ENCODE results near the gene CREB3L4. TPM values are rescaled to one million over a fixed set of nuclear protein-coding genes. Genes with fewer than 3 reads are reported as not detected.

The CREB3L4 gene
- total RNA-seq, 2 donors from 2014 or later = 15.6 to 23.9 TPM

- TF ChIP-seq, protein P1, sequence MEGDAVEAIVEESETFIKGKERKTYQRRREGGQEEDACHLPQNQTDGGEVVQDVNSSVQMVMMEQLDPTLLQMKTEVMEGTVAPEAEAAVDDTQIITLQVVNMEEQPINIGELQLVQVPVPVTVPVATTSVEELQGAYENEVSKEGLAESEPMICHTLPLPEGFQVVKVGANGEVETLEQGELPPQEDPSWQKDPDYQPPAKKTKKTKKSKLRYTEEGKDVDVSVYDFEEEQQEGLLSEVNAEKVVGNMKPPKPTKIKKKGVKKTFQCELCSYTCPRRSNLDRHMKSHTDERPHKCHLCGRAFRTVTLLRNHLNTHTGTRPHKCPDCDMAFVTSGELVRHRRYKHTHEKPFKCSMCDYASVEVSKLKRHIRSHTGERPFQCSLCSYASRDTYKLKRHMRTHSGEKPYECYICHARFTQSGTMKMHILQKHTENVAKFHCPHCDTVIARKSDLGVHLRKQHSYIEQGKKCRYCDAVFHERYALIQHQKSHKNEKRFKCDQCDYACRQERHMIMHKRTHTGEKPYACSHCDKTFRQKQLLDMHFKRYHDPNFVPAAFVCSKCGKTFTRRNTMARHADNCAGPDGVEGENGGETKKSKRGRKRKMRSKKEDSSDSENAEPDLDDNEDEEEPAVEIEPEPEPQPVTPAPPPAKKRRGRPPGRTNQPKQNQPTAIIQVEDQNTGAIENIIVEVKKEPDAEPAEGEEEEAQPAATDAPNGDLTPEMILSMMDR (conservative IDR thresholded peaks at IDR 0.05) = no peak
- WGBS, 2 experiments (ENCODE audit: insufficient coverage in 1 of 2, insufficient read length in 1 of 2) = 94% methylated on average over 23 to 34 of the region's 34 CpGs
- Mint-ChIP-seq H3K36me3 (ENCODE audit: low read depth) (peaks cover 47% of the 10 kb centered on the region), H3K27me3 (ENCODE audit: insufficient read depth) (no peaks in the 10 kb centered on the region), H3K9me3 (no peaks in the 10 kb centered on the region), H3K27ac (peak overlapping the region; percentile 64), H3K4me1 (peaks cover 4% of the 10 kb centered on the region), H3K4me3 (no peak overlapping the region)
- Histone ChIP-seq H3K4me3 (ENCODE audit: low read length) (no peak overlapping the region), H3K36me3 (ENCODE audit: control insufficient read depth, insufficient read depth, low read length) (peaks cover 35% of the 10 kb centered on the region), H3K27me3 (ENCODE audit: control insufficient read depth, insufficient read depth, low read length, poor library complexity, severe bottlenecking) (no peaks in the 10 kb centered on the region), H3K4me1 (ENCODE audit: control insufficient read depth, insufficient read depth, low read length) (no peaks in the 10 kb centered on the region), H3K27ac (ENCODE audit: low read depth, low read length) (no peak overlapping the region), H3K9ac (ENCODE audit: extremely low read depth, low read length, poor library complexity, severe bottlenecking) (no peak overlapping the region), H3K9me3 (ENCODE audit: control insufficient read depth, low read length) (no peaks in the 10 kb centered on the region)
- no peak for DNase-seq
These were observed 25.6 kb upstream of the CREB3L4 start for GRCh38 chr1:153941826-153942725.

- H3K4me1 ChIP-seq (ENCODE audit: control insufficient read depth, insufficient read depth, low read length) = no peaks in the 10 kb centered on the region
- H3K4me1 Mint-ChIP-seq = peaks cover 4% of the 10 kb centered on the region
- WGBS, 2 experiments (ENCODE audit: insufficient coverage in 1 of 2, insufficient read length in 1 of 2) = 94 to 97% methylated on average over 6 to 11 of the region's 11 CpGs
- no peak overlapping the region for H3K4me3 ChIP-seq (ENCODE audit: low read length)
- H3K9ac ChIP-seq (ENCODE audit: extremely low read depth, low read length, poor library complexity, severe bottlenecking) = no peak overlapping the region
- H3K27ac Mint-ChIP-seq = no peak overlapping the region
- H3K9me3 Mint-ChIP-seq = no peaks in the 10 kb centered on the region
- peaks cover 41% of the 10 kb centered on the region for H3K36me3 Mint-ChIP-seq (ENCODE audit: low read depth)
- H3K27me3 ChIP-seq (ENCODE audit: control insufficient read depth, insufficient read depth, low read length, poor library complexity, severe bottlenecking) = no peaks in the 10 kb centered on the region
- TF ChIP-seq, protein P1 (conservative IDR thresholded peaks at IDR 0.05) = no peak
- no peak overlapping the region for H3K4me3 Mint-ChIP-seq
- no peak overlapping the region for H3K27ac ChIP-seq (ENCODE audit: low read depth, low read length)
- no peaks in the 10 kb centered on the region for H3K27me3 Mint-ChIP-seq (ENCODE audit: insufficient read depth)
- DNase-seq = no peak
- peaks cover 30% of the 10 kb centered on the region for H3K36me3 ChIP-seq (ENCODE audit: control insufficient read depth, insufficient read depth, low read length)
- no peaks in the 10 kb centered on the region for H3K9me3 ChIP-seq (ENCODE audit: control insufficient read depth, low read length)
These were observed 24.7 kb upstream of the CREB3L4 start for GRCh38 chr1:153942766-153943549.

DNA sequence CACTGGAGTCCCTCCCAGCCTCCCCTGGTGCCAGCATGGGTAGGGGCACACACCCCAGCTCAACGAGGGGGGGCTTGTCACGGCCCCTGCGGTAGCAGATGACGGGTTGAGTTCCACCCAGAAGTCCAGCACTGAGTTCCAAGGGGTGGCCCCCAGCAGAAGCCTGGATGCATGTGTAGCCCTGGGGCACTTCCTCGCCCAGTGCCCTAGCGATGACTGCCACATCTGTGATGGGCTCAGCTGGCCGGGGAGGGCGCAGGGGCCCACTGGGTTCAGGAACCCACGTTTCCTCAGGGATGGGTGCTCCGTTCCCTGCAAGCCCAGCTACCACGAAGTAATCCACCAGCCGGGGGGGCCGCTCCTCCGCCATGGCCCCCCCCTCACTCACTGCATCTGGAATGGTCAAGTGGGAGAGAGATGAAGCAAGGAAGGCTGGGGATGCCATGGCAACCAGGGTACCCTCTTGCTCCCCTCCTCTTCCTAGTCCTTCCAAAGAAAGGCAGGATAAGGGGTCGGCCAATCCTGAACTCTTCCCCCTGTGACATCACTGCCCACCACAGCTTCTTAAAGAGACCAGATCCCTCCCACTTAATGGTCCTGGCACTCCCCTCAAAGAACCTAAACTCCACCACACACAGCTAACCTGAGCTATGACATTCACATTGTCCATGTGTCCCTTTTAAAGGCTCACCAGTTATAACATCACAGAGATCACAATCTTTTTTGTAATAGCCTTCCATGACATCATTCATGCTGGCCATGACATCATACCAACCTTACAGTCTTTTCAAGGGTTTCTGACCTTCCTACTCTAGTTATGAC is 23.5 kb upstream of the CREB3L4 start:
- Mint-ChIP-seq H3K4me1 (peaks cover 4% of the 10 kb centered on the region), H3K4me3 (peak overlapping the region; percentile 78), H3K27ac (no peak overlapping the region), H3K36me3 (ENCODE audit: low read depth) (peaks cover 40% of the 10 kb centered on the region), H3K27me3 (ENCODE audit: insufficient read depth) (no peaks in the 10 kb centered on the region), H3K9me3 (no peaks in the 10 kb centered on the region)
- Histone ChIP-seq H3K36me3 (ENCODE audit: control insufficient read depth, insufficient read depth, low read length) (peaks cover 36% of the 10 kb centered on the region), H3K4me3 (ENCODE audit: low read length) (peak overlapping the region; percentile 92), H3K27me3 (ENCODE audit: control insufficient read depth, insufficient read depth, low read length, poor library complexity, severe bottlenecking) (no peaks in the 10 kb centered on the region), H3K27ac (ENCODE audit: low read depth, low read length) (no peak overlapping the region), H3K9me3 (ENCODE audit: control insufficient read depth, low read length) (no peaks in the 10 kb centered on the region), H3K9ac (ENCODE audit: extremely low read depth, low read length, poor library complexity, severe bottlenecking) (no peak overlapping the region), H3K4me1 (ENCODE audit: control insufficient read depth, insufficient read depth, low read length) (no peaks in the 10 kb centered on the region)
- no peak for DNase-seq
- 94% methylated on average over 8 to 15 of the region's 15 CpGs for WGBS, 2 experiments (ENCODE audit: insufficient coverage in 1 of 2, insufficient read length in 1 of 2)
- TF ChIP-seq, protein P1 (conservative IDR thresholded peaks at IDR 0.05) = no peak
